GM12878 (cell line): ENCODE data around the gene LRRC70. TPM values are rescaled to one million over a fixed set of nuclear protein-coding genes. Genes with fewer than 3 reads are reported as not detected.

Experiments
- ATAC-seq: fragments of 200-7000 bp; cut with Tn5 transposase; 3 replicates; pipeline ENCODE4 v1.9.1; 2020; ENCODE audit warnings: mild to moderate bottlenecking, moderate library complexity
- BruUV-seq: library from RNA; stranded (reverse); fragments of 400-500 nt; replicated peaks from 2 replicates; lab custom pipeline; 2021; lab: Mats Ljungman, UMichigan
- CTCF ChIA-PET: fragments of 300-600 bp; sonication (Branson Sonifier 250); formaldehyde crosslinking; extraction: SDS; loops from one replicate; lab custom pipeline; 2021; ENCODE audit warnings: inconsistent platforms; lab: Yijun Ruan, JAX
- POLR2A ChIA-PET: fragments of 350-600 bp; formaldehyde crosslinking; extraction: SDS; loops from one replicate; lab custom pipeline; 2021; ENCODE audit warnings: inconsistent platforms; lab: Charles Lee
- RAD21 ChIA-PET: fragments of 300-600 bp; sonication (Branson Sonifier 250); formaldehyde crosslinking; loops from one replicate; lab custom pipeline; 2023; ENCODE audit warnings: antibody characterized with exemption; ENCODE audit not compliant: unreplicated experiment; lab: Charles Lee
- SMC1A ChIA-PET: fragments of 300-600 bp; sonication (Branson Sonifier 250); formaldehyde crosslinking; loops from one replicate; lab custom pipeline; 2023; ENCODE audit not compliant: unreplicated experiment, uncharacterized antibody; lab: Charles Lee
- DNase-seq: peaks from one replicate; pipeline ENCODE4 v3.0.0-alpha.2; 2011; ENCODE audit warnings: low read depth, low spot score
- FAIRE-seq: peaks from 3 replicates; lab custom pipeline; 2011; peaks lifted over from hg19 to GRCh38; lab: Jason Lieb, UNC
- H2AFZ ChIP-seq: 2 replicates; pipeline ENCODE4 v1.6.0; 2011; ENCODE audit warnings: low read depth, low read length, control low read depth; ENCODE audit not compliant: control insufficient read depth
- H3K27ac ChIP-seq: 2 replicates; pipeline ENCODE4 v1.5.1; 2011; ENCODE audit warnings: control low read depth; ENCODE audit not compliant: control insufficient read depth, insufficient read depth
- H3K27me3 ChIP-seq, 2 experiments: replicated peaks in 1 of 2; 2 replicates each; pipeline versions ENCODE4 v1.6.0 to v1.6.1; 2011; ENCODE audit warnings: low read length in 1 of 2; ENCODE audit not compliant: control insufficient read depth in 2 of 2, insufficient read depth in 2 of 2
- H3K36me3 ChIP-seq, 2 experiments: 2 replicates each; pipeline ENCODE4 v1.5.1; 2011; ENCODE audit warnings: low read length in 1 of 2; ENCODE audit not compliant: control insufficient read depth in 2 of 2, insufficient read depth in 2 of 2
- H3K4me1 ChIP-seq: 2 replicates; pipeline ENCODE4 v1.6.1; 2011; ENCODE audit warnings: mild to moderate bottlenecking, low read length, moderate library complexity, mixed read lengths; ENCODE audit not compliant: control insufficient read depth, insufficient read depth
- H3K4me2 ChIP-seq: 2 replicates; pipeline ENCODE4 v1.6.0; 2011; ENCODE audit warnings: control low read depth; ENCODE audit not compliant: control insufficient read depth, insufficient read depth
- H3K4me3 ChIP-seq: fragments of 200-600 bp; sonication (generic); 2 replicates; pipeline ENCODE4 v1.5.1; 2016
- H3K79me2 ChIP-seq: 2 replicates; pipeline ENCODE4 v1.6.0; 2011; ENCODE audit warnings: low read length; ENCODE audit not compliant: control insufficient read depth, insufficient read depth
- H3K9ac ChIP-seq: 2 replicates; pipeline ENCODE4 v1.8.0; 2011; ENCODE audit warnings: low read length, control low read depth, mixed read lengths; ENCODE audit not compliant: control insufficient read depth, insufficient read depth
- H3K9me3 ChIP-seq: replicated peaks from 3 replicates; pipeline ENCODE4 v1.5.1; 2011; ENCODE audit warnings: mild to moderate bottlenecking, low read length; ENCODE audit not compliant: control insufficient read depth, insufficient read depth
- H4K20me1 ChIP-seq: 2 replicates; pipeline ENCODE4 v1.6.0; 2011; ENCODE audit not compliant: control insufficient read depth, insufficient read depth
- CBX5 ChIP-seq: sonication (generic); IDR thresholded peaks from 2 replicates; pipeline ENCODE4 v1.6.1; 2016; ENCODE audit warnings: low read depth, moderate library complexity, mild to moderate bottlenecking, inconsistent platforms
- CEBPZ ChIP-seq: fragments of 150-350 bp; IDR thresholded peaks from 2 replicates; pipeline ENCODE4 v1.6.1; 2016; ENCODE audit warnings: low read depth, low read length
- EED ChIP-seq: sonication (generic); IDR thresholded peaks from 2 replicates; pipeline ENCODE4 v1.6.1; 2016; ENCODE audit warnings: antibody characterized with exemption, low read depth
- HCFC1 ChIP-seq: fragments of 150-350 bp; IDR thresholded peaks from 2 replicates; pipeline ENCODE4 v1.6.1; 2014; ENCODE audit warnings: low read length
- HDGF ChIP-seq: fragments of 450-650 bp; IDR thresholded peaks from 2 replicates; pipeline ENCODE4 v1.6.1; 2016; ENCODE audit warnings: antibody characterized with exemption
- NR2F1 ChIP-seq: fragments of 450-650 bp; conservative IDR thresholded peaks from 2 replicates; pipeline ENCODE4 v1.6.1; 2017; ENCODE audit warnings: mild to moderate bottlenecking
- USF1 ChIP-seq: IDR thresholded peaks from 2 replicates; pipeline ENCODE4 v1.6.1; 2011; ENCODE audit warnings: borderline replicate concordance, low read depth, mild to moderate bottlenecking, moderate library complexity, mixed read lengths, low read length; ENCODE audit not compliant: insufficient read depth; ENCODE audit errors: extremely low read length
- WGBS: methylation state at CpG from one replicate; pipeline ENCODE4 v1.1.6; 2016; ENCODE audit warnings: low lambda C conversion rate; ENCODE audit not compliant: insufficient replicate concordance, insufficient coverage; ENCODE audit errors: missing lambda C conversion rate; 5-methylcytosine and 5-hydroxymethylcytosine counted together
- in situ Hi-C: fragments of 300-500 bp; cut with MboI; formaldehyde crosslinking; loops from 9 replicates; pipeline ENCODE4 v1.14.3; 2018; ENCODE audit warnings: mixed read lengths
- intact Hi-C: fragments of 100-400 bp; cut with micrococcal nuclease; formaldehyde crosslinking; loops from one replicate; pipeline ENCODE4 v1.14.2; 2022; ENCODE audit not compliant: unreplicated experiment
- polyA plus RNA-seq, 11 experiments: library from polyadenylated mRNA; depleted of rRNA in 4 of 11; unstranded in 6 of 11; stranded (reverse) in 5 of 11; fragments of >200 nt; fragmentation: Nextera tagmentation in 4 of 11; fragmentation: Illumina TruSeq in 1 of 11; extraction: Ambion mirVana in 4 of 11; extraction: Trizol in 1 of 11; gene quantifications; 1 replicate in 1 of 11; 2 replicates in 10 of 11; pipeline versions ENCODE4 v1.2.1 to v1.2.3, GENCODE V29; 2011 to 2016; ENCODE audit warnings: inconsistent platforms in 2 of 11, missing spikeins in 2 of 11, low read depth in 1 of 11
- total RNA-seq, 4 experiments: library from RNA; depleted of rRNA in 3 of 4; stranded (reverse); fragments of >200 nt in 3 of 4; fragmentation: Illumina TruSeq in 1 of 4; extraction: Trizol in 1 of 4; gene quantifications; 2 replicates each; pipeline versions ENCODE4 v1.2.1 to v1.2.3, GENCODE V29; 2013 to 2021

Gene LRRC70
- total and polyA plus RNA-seq, 10 of the 15 experiments (the other 5 are each of a cell fraction or from before 2014, with no cell fraction given), result 0.35 to 1.5 (median 0.84) TPM

GRCh38 chr5:62568143-62568542 lies 10.5 kb upstream of the LRRC70 start:
- Histone ChIP-seq H3K4me3 (no peak overlapping the region), H3K4me2 (no peak overlapping the region), H3K79me2 (no peaks in the 10 kb centered on the region), H3K9me3 (peaks cover 4% of the 10 kb centered on the region; the same call in 2 of the 3 replicates), H3K9ac (no peak overlapping the region), H3K27ac (no peak overlapping the region), H2AFZ (no peak overlapping the region), H4K20me1 (no peaks in the 10 kb centered on the region), H3K27me3 (no peaks in the 10 kb centered on the region), H3K4me1 (no peaks in the 10 kb centered on the region; the same call in 1 of the 2 replicates), H3K36me3 (no peaks in the 10 kb centered on the region)
- SMC1A ChIA-PET, result interaction anchor here (0.9 to 3.6 kb wide), 4 partner anchors 8 to 33 kb away, joined by 3 to 20 read pairs (median 4); partner anchors contain the start of gene LRRC70
- 98% methylated on average over 4 of the region's 4 CpGs for WGBS
- FAIRE-seq (no peak), ATAC-seq (no peak), DNase-seq (no peak)
- BruUV-seq, result no TSS peak
- in situ Hi-C loops, result no loop called here
- intact Hi-C loops, result no loop called here
- POLR2A ChIA-PET, result no interaction called here
- CTCF ChIA-PET, result interaction anchor here (0.6 to 0.7 kb wide), 4 partner anchors 168 to 972 kb away, joined by 3 to 4 read pairs (median 3); no protein-coding TSS in a partner anchor
- no peak for TF ChIP-seq HDGF
- TF ChIP-seq CBX5, result no peak
- TF ChIP-seq EED, result no peak
- no peak for TF ChIP-seq HCFC1
- TF ChIP-seq CEBPZ, result no peak
- no peak for TF ChIP-seq USF1
- TF ChIP-seq NR2F1, result no peak
- RAD21 ChIA-PET, result no interaction called here
